ENCODE measurements around the gene MRRF.
A peak's percentile ranks its signal among the peaks of the same experiment; 100 is the strongest.

Gene MRRF

DNA sequence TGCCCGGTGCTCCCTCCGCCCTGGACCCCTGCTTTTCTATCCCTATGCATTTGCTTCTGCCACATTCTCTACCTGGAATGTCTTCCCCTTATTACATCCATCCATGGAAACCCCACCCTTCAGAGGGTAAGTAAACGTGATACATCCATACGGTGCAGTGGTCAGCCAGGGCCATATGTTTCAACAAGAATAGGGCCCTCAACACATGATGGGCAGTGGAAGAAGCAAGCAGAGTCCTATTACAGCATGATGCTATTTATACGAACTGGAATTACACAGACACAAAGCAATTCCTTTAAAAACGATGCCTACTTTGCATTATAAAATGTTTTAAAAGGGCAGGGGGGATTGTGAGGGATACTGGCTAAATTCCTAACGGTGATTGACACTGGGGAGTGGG is 68.0 kb downstream of the MRRF start:
- DNase-seq (ENCODE audit: low spot score) = no peak

DNA sequence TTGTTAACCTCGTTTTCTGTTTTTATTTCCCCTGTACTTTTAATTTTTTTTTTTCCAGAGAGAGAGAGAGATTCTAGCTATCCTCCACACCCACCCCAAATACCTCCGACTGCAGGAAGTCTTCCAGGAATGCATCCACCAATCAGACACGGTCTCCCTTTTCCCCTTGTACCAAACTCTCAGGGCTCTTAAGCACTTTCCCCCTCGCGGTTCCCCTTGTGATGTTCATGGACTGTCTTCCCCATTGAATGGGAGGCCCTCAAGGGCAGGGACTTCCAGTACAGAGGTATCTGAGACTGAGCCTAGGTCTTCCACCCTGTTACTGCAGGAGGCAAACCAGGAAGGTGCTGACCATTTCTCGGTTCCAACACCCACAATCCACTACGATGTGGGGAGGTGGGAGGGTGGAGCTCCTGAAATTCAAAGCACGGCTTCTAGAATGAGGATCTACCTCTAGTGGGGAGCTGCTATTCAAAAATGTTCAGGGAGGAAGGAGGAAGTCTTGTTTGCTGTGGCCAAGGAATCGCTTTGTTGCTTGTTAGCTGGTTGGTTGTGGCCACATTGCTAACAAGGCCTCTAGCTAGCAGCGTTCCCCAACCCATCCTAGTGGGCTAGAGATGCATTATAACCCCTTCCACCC is 68.6 kb downstream of the MRRF start:
- no peak for DNase-seq (ENCODE audit: low spot score)

DNA sequence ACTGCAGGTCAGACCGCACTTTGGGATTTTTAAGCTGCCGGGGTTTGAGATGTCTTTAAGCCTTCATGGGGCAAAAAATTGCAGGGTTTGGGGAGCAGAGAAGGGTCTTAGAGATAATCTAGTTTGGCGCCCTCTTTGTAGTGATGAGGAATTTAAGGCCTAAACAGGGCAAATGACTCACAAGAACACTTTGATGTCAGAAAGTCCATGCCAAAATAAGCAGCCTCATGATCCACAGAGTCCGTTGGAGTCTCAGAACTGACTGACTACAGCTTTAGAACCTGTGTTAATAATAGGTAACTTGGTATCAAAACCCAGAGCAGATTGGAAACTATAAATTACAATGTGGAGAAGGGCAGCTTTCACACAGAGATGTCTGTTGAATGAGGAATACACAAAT is 70.2 kb downstream of the MRRF start:
- no peak for DNase-seq (ENCODE audit: low spot score)

DNA sequence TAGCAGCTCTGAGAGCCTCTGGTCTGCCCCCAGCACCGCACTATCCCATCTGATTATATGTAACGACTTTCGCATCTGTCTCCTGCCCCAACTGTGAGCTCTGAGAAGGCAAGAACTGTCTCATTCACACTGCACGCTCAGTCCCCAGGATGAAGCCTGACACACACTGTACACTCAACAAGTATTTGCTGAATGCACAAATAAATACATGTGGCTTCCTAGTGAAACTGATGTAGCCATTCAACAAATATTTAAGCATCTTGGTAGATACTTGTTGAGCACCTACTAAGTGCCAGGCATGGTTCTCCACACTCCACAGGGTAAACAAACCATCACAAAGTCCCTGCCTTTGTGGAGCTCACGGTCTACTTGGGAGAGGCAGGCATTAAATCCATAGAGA is 71.5 kb downstream of the MRRF start:
- DNase-seq (ENCODE audit: low spot score) = no peak

DNA sequence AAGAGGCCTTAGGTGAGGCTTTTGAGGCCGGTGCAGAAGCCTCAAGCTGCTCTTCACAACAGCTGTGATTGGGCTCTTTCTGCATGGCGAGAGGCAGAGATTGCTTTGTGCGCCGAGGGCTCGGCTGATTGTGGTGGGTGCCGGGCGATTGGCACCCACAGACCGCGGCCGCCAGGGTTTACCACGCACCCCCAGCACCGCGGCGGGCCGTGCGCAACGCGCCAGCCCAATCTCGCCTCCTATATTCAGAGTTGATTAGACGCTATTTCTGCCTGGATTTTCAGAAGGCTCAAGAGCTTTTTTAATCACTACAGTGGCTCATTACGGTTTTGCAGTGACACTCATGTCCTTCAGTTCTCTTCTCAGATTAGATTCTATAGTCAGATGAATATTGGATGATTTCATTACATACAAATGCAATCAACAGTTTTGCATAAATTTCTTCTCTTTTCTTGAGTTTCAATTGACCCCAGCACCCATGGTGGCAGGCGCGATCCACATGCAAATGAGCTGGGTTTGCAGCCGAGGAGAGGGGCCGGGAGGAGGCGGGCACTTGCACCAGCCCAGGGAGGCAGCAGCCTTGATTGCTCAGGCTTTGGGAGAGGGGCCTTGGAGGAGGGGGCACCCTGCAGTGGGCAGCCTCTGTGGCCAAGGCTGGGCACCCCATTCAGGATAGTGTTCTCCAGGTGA is 72.3 kb downstream of the MRRF start:
- DNase-seq (ENCODE audit: low spot score) = no peak

DNA sequence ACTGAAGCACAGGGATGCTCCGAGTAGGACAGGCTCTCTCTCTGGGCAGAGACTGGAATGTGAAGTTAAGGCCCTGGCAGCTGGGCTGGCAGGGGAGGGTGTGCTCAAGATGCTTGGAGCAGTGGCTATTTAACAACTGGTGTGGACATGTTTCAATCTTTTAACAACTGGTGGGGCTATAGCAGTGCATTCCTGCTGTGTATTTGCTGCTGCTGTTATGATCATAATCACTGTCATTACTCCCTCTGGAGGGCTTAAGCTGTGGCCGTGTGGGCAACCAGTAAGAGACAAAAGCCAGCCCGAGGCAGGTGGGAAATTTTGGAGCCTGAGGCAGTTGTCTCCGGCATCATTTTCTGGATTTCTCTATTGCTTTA is 72.9 kb downstream of the MRRF start:
- DNase-seq (ENCODE audit: low spot score) = no peak

DNA sequence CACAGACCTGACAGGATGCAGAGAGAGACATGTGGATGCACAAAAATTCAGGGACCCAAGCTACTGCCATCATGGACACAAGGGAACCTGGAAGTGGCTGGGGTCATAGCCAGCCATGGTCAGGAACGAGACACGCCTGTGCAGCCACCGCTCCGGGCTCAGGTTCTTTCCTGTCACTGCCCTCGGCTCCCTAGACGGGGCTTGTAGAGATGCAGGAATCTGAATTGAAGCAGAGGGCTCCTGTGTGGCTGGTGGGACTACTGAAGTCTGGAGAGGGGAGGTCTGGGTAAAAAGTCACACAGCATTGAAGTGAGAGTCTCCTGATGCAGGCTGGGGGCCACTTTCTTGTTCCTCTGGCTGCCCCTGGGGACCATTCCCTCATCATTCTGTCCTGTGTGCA is 73.9 kb downstream of the MRRF start:
- DNase-seq (ENCODE audit: low spot score) = no peak

DNA sequence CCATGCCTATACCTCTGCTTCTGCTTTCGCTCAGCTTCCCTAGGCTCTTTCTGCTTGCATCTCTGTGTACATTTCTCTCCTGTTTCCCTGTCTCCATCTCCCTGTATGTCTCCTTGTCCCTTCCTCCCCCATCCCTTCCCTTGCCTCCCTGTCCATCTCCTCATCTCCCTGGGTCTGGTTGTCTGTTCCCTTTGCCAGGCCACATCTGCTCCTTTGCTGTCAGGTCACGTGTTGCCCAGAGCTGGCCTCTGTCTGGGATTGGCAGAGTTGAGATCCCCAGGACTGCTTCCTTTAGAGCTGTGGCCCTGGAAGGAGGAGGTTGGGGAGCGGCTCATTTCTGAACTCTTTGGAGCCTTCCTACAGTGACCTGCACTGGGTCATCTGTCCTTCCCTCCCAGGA is 74.3 kb downstream of the MRRF start:
- peak; percentile 46 for DNase-seq (ENCODE audit: low spot score)

DNA sequence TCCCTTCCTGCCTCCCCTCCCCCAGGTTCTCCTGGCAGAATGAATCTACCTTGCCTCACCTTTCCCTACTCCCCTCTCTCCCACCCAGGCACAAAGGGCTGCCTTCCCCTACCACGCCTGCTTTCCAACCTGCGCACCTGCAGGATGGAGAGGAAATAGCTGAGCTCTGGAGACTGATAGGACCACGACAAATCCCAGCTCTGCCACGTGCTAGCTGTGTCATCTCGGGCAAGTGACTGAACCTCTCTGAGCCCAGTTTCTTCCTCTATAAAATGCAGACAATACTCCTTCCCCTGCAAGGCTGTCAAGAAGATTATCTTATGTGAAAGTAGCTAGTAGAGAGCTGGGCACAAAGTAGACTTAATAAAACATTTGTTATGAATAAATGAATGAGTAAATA is 74.9 kb downstream of the MRRF start:
- DNase-seq (ENCODE audit: low spot score) = no peak

DNA sequence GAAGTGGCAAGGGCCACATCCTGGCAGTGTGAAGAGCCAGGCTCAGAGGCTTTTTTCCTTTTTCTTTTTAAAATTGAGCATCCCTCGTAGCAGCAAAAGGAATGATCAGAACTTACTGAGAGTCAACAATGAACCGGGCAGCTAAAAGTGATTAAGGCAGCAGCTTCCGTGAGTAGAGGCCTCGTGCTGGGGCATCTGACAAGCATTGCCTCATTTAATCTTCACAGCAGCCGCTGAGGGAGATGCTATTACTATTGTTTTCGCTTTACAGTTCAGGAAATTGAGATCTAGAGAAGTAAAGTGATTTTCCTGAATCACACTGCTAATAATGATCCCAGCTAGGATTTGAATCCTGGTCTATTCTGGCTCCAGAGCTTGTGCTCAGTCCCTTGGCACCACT is 75.5 kb downstream of the MRRF start:
- no peak for DNase-seq (ENCODE audit: low spot score)

DNA sequence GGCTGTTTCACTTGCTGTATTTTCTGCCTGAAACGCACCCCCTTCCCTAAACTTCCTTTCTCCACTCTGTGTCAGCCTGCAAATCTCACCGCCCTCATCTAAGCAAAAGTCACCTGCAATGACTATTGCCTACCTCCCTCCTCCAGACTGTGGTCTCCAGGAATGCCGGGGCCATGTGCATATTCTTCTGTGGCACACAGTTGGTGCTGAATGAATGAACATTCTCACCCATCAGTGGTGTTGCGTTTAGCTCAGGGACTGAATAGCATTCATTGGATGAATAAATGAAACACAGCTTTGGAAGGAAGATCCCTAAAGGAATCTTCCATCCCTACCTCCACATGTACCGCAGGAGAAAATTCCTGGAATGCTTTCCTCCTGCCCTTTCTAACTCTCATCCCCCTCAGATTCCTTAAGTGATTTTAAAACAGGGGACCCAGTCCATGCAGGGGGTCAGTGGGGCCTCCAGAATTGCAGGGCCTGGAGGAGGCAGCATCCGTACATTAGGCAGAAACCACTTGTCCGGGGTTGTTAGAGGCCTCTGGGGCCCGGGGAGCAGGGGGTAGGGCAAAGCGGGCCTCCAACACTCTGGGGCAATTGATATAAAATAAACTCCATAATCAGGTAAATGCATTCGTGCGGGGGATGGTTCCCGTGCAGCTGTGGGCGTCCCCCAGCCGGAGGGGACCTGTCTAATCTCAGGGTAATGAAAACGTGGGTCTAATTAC is 77.8 kb downstream of the MRRF start:
- DNase-seq (ENCODE audit: low spot score) = no peak

DNA sequence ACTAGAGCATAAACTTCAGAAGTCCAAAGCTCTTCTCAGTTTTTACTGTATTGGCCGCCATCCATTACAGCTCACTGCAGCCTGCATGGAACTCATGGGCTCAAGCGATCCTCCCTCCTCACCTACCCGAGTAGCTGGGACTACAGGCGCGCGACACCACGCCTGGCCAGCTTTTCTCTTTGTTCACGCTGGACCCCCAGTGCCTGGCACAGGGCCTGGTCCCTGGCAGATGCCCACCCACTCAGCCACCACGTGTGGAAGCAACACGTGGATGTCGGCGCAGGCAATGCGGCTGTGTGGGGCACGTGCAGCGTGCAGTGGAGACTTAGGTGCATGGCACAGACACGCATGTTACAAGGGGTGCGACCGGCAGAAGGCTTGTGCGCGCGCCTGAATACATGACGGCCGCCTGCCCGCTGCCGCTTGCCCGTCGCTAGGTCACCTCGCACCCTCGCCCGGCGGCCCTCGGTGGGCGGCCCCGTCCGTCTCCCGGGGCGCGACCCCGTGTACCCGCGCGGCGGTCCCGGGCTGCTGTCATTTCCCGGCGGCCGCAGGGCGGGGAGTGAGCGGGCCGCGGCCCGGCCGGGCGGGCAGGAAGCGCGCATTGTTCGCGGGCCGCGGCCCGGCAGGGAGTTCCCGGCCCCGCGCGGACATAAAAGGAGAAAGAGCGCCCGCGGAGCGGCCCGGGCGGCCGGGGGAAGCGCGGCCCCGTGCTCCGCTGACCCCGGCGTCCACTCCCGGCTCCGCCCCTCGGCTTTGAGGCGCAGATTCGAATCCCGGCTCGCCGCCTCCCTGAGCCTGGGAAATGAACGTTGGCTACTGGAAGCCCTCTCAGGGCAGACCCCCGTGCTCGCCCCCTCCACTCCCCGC is 82.0 kb downstream of the MRRF start:
- no peak for DNase-seq (ENCODE audit: low spot score)

DNA sequence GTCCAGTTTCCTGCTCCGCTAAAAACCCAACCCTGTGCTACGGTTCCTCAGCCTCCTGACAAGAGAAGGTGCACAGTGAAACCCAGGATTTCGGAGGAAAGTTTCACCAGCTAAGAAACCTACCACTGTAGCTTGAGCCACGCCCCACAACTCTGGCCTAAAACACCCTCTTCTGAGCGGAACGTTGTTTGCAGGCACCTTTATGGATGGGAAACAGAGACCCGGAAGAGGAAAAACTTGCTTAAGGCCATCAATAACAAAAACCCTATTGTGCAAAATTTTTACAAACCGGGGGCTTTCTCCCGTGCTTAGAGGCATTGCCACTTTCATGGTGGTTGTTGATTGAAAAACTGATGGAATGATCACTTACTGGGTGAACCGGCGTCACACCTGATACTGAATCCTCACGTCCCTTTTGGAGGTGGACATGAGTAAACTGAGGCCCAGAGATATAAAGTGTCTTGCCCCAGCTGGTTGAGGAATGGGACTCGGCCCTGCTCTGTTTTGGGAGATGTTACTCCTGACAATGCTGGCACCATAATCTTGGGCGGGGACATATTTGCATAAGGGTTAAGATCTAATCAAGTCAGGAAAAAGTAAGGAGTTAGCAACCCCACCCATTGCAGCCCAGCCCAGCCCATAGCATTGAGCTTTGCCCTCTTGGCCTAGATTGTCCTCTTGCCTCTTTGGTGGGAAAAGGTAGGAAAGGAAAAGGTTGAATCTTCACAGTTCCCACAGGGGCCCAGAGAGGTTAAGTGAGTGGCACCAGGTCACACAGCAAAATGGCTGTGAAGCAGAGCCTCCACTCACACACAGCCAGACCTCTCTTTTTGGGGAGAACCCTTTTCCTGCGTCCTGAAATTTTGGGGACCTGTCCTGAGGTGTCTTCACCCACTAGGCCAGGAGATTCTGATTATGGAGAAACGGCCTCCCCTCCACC is 82.9 kb downstream of the MRRF start:
- DNase-seq (ENCODE audit: low spot score) = no peak

DNA sequence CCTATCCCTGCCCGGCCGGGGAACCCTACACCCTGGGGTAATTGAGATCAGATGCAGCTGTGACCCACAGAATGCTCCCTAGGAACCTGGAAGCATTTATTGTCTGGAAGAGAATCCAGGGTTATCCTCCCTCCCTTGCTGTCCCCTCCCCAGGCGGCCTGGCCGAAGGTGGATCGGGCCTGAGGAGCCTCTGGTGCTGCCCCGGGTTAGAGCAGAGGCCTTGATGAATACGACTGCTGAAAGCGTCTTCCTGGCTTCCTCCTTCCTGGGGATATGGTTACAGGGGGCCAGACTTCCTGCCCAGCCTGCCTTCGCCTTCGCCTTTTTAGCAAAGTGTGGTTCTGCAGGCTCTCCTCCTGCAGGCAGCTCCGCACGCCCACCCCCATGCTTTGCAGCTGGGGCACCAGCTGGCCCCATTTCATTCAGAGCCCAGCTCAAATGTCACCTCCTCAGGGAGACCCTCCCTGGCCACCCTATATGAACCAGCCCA is 83.7 kb downstream of the MRRF start:
- DNase-seq (ENCODE audit: low spot score) = no peak

DNA sequence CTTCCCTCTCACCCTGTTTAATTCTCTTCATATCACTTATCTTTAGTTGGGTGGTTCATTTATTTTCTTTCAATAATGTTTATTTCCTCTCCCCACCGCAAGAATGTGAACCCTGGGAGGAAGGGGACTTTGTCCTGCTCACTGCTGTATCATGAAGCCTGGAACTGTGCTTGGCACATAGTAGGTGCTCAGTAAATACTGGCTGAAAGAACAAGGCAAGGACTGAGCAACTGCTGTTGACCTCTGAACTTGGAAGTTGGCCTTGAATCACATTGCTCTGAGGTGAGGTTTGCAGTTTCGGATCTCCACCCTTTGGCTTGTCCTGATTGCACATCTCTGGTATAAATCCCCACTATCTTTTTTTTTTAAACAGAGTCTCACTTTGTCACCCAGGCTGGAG is 84.1 kb downstream of the MRRF start:
- no peak for DNase-seq (ENCODE audit: low spot score)

DNA sequence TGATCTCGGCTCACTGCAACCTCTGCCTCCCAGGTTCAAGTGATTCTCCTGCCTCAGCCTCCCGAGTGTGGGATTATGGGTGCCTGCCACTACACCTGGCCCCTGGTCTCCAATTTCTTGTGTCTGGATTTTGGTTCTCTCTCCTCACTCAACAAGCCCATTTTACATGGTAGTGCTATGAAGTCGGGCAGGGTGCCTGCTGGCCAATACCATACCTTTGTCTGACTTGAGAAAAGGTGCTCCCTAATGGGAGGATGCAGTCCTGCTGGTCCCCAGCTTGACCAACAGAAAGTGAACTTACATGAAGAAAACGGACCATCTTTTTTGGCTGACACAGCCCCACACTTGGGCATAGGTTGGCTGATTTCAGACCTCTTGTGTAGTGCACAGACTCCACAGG is 84.5 kb downstream of the MRRF start:
- no peak for DNase-seq (ENCODE audit: low spot score)

DNA sequence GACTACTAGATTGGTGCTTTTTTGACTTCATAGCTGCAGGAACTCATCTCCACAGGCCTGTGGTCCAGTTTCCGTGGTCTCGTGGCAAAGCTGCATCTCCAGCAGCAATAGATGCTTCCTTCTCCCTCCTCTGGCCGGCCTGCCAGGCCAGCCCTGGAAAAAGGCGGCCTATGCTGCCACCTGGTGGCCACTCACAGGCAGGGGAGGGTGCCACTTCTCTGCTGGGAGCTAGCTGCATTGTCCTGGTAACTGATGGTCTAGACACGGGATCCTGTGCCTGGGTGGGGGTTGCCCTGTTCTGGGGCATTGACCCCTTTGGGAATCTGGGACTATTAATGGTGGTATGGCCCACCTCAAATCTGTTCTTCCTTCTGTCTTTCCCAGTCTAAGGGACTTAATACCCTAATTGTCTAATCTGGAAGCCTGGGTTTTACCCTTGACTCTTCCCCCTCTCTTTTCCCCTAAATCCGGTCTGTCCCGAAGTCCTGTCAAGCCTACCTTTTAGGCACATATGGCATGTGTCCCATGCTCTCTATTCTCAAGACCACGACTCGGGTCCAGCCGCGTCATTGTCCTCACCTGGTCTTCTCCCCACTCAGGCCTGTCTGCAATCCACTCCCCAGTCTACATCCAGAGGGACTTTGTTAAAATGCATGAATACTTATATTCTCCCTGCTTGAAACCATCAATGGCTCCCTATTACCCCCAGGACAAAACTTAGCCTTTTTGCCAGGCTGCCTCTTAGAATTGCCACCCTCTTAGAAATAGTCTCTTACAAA is 86.1 kb downstream of the MRRF start:
- peak; percentile 82 for DNase-seq (ENCODE audit: low spot score)

DNA sequence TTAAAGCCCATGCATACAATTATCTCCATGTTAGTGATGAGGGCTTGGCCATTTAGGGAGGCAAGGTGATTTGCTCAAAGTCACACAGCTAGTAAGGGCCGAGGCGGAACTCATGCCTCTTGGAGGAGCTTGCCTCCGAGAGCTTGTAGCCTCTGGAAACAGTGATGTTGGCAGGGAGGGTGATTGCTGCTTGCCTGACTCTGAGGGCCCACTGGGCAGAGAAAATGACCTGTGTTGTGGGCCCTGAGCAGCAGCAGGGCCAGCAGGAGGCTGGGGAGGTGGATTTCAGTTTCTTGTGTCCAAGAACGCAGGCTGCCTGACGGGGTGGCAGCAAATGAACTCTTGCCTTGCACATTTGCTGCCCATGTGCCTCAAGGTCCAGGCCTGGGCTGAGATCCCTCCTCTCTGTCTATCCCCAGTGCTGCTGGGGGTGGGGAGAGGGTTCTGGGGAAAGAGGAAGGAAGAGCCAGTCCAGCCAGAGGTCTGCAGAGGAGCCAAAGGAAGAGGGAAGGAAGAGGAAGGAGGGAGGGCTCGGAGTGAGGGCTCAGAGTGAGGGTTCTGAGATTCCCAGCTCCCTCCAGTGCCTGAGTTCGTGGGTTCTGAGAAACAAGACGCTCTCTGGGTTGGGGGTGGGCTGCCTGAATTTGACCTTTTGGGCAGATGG is 90.0 kb downstream of the MRRF start:
- DNase-seq (ENCODE audit: low spot score) = peak; percentile 52

DNA sequence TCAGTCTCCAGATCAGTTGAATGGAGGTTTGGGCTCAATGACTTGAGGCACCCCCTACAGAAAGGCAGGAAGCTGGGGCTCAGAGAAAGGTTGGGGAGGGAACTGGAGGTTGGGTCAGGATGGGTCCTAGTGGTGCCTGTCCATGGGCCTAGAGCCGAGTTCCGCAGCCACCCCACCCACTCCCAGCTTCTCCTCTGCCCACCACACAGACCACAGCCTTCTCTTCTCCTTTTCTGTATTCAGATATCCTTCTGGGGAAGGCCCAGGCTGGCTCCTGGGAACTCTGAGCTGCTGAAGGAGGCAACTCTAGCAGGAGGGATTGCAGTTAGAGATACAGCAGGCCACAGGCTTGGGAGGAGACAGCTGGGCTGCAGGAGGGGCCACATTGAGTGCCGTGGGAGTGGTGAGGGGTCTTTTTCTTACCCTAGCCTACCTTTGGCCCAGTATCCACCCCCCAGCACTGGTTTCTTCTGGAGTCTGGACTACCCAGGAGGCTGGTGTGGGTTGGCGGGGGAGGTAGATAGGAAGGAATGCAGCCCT is 90.7 kb downstream of the MRRF start:
- no peak for DNase-seq (ENCODE audit: low spot score)

DNA sequence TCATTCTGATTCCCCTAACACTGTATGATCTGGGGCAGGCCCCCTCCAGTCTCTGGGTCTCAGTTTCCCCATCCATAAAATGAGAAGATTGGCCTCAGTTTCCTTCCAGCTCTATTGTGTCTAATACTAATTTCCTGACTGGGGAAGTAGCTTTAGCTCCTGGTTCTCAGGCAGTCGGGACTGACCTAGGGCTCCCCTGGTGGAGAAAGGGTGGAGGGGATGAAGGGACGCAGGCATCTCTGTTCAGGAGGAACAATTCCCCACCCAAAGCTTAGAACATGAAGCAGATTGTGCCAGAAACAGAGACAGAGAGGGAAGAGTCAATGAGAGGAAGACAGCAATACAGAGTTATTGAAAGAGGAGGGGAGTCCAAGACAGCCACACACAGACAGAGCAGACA is 91.9 kb downstream of the MRRF start:
- no peak for DNase-seq (ENCODE audit: low spot score)

Measured in globus pallidus (tissue), 1 donor.